H1 (cell line): ENCODE measurements around the gene PPEF2. TPM values are rescaled to one million over a fixed set of nuclear protein-coding genes. Genes with fewer than 3 reads are reported as not detected.

Experiments
- ASH2L ChIP-seq: fragments of 200-600, 300-600 bp; sonication (generic); IDR thresholded peaks from one replicate; pipeline ENCODE4 v1.7.1; 2017; ENCODE audit warnings: low read length
- ATF2 ChIP-seq: IDR thresholded peaks from 2 replicates; pipeline ENCODE4 v1.6.1; 2012; ENCODE audit warnings: low read length, inconsistent platforms
- CHD7 ChIP-seq: fragments of 300-600 bp; sonication (generic); IDR thresholded peaks from 2 replicates; pipeline ENCODE4 v1.7.1; 2012; ENCODE audit warnings: low read length, moderate library complexity, mild to moderate bottlenecking, inconsistent platforms; ENCODE audit not compliant: insufficient replicate concordance
- GTF2F1 ChIP-seq: IDR thresholded peaks from 2 replicates; pipeline ENCODE4 v1.6.1; 2012; ENCODE audit warnings: low read depth, low read length, improper control_type of control experiment, borderline replicate concordance
- KDM1A ChIP-seq: fragments of 200-600, 300-600 bp; sonication (generic); IDR thresholded peaks from 2 replicates; pipeline ENCODE4 v1.7.1; 2016; ENCODE audit warnings: mild to moderate bottlenecking, low read length, borderline replicate concordance
- NRF1 ChIP-seq: IDR thresholded peaks from 2 replicates; pipeline ENCODE4 v1.6.1; 2011; ENCODE audit warnings: mild to moderate bottlenecking, low read depth, low read length, improper control_type of control experiment
- TAF1 ChIP-seq: IDR thresholded peaks from 2 replicates; pipeline ENCODE4 v1.6.1; 2011; ENCODE audit warnings: mild to moderate bottlenecking, low read depth, low read length
- USF2 ChIP-seq: IDR thresholded peaks from 2 replicates; pipeline ENCODE4 v1.6.1; 2011; ENCODE audit warnings: low read length, improper control_type of control experiment
- polyA plus RNA-seq, 7 experiments: library from polyadenylated mRNA; depleted of rRNA in 3 of 7; stranded (reverse) in 5 of 7; unstranded in 2 of 7; fragments of >200 nt in 5 of 7; fragments of 200-250 nt in 2 of 7; gene quantifications; 1 replicate in 5 of 7; 2 replicates in 1 of 7; 4 replicates in 1 of 7; pipeline versions ENCODE4 v1.2.1 to v1.2.3, GENCODE V29; 2011 to 2013; ENCODE audit warnings: missing spikeins in 2 of 7, mixed read lengths in 2 of 7
- total RNA-seq: library from RNA; stranded (reverse); fragmentation: NEBNext Ultra II Directional; extraction: Animal tissue kit (Norgen Biotek cat#: 25700); gene quantifications from 2 replicates; pipeline ENCODE4 v1.2.1, GENCODE V29; 2021

The PPEF2 gene
- total and polyA plus RNA-seq, 2 of the 8 experiments (the other 6 are each of a cell fraction or from before 2014, with no cell fraction given), result not detected

- TF ChIP-seq CHD7 (no peak), GTF2F1 (no peak), KDM1A (no peak), USF2 (no peak), NRF1 (no peak), TAF1 (no peak), ATF2 (no peak), ASH2L (no peak)
Measured at GRCh38 chr4:75889537-75890199, 12.6 kb downstream of the PPEF2 start (continued).
